BE2C (cell line): Measurements from ENCODE around the gene MEF2A.

Experiments
- DNase-seq: peaks from one replicate; pipeline ENCODE4 v3.0.0-alpha.2; 2020
- H3K27me3 ChIP-seq: fragments of 250-450 bp; sonication (Bioruptor Pico); 2 replicates; pipeline ENCODE4 v1.5.1; 2020; ENCODE audit warnings: mild to moderate bottlenecking
- H3K36me3 ChIP-seq: fragments of 250-450 bp; sonication (Bioruptor Pico); 2 replicates; pipeline ENCODE4 v1.5.1; 2020; ENCODE audit warnings: mild to moderate bottlenecking
- H3K4me1 ChIP-seq: fragments of 250-450 bp; sonication (Bioruptor Pico); 2 replicates; pipeline ENCODE4 v1.5.1; 2020
- H3K4me3 ChIP-seq: 2 replicates; pipeline ENCODE4 v1.5.1; 2011; ENCODE audit warnings: low read depth, low read length
- H3K9me3 ChIP-seq: fragments of 250-450 bp; sonication (Bioruptor Pico); 2 replicates; pipeline ENCODE4 v1.5.1; 2020
- TF ChIP-seq, protein P1 (sequence below): IDR thresholded peaks from 2 replicates; pipeline ENCODE4 v1.5.1; 2012; ENCODE audit warnings: mild to moderate bottlenecking, low read depth, low read length

The MEF2A gene

DNA sequence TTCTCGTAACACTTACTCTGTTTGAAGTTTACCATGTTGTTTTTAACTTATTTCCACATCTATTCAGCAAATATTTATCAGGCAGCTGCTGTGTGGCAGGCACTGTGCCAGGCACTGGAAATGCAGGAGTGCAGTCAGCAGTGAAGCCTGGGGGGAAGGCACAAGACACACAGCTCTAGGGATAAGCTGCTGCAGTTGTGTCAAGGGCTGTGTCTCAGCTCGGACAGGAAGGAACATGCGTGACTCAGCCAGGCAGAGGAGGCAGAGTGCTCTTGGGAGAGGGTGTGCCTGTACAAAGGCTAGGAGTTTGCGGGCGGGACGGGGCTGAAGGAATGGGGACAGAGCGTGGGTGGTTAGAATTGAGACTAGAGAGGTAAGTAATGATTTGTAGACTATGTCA, 142.8 kb downstream of the MEF2A start:
- no peaks in the 10 kb centered on the region for H3K27me3 ChIP-seq
- TF ChIP-seq, protein P1, sequence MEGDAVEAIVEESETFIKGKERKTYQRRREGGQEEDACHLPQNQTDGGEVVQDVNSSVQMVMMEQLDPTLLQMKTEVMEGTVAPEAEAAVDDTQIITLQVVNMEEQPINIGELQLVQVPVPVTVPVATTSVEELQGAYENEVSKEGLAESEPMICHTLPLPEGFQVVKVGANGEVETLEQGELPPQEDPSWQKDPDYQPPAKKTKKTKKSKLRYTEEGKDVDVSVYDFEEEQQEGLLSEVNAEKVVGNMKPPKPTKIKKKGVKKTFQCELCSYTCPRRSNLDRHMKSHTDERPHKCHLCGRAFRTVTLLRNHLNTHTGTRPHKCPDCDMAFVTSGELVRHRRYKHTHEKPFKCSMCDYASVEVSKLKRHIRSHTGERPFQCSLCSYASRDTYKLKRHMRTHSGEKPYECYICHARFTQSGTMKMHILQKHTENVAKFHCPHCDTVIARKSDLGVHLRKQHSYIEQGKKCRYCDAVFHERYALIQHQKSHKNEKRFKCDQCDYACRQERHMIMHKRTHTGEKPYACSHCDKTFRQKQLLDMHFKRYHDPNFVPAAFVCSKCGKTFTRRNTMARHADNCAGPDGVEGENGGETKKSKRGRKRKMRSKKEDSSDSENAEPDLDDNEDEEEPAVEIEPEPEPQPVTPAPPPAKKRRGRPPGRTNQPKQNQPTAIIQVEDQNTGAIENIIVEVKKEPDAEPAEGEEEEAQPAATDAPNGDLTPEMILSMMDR, result no peak
- peak; percentile 31 for DNase-seq
- H3K4me3 ChIP-seq, result no peak overlapping the region
- H3K4me1 ChIP-seq, result peaks cover 2% of the 10 kb centered on the region; the same call in 1 of the 2 replicates
- no peaks in the 10 kb centered on the region for H3K9me3 ChIP-seq
- H3K36me3 ChIP-seq, result peaks cover 13% of the 10 kb centered on the region

- Histone ChIP-seq H3K9me3 (no peaks in the 10 kb centered on the region), H3K27me3 (no peaks in the 10 kb centered on the region), H3K4me1 (no peaks in the 10 kb centered on the region; the same call in 1 of the 2 replicates), H3K36me3 (peaks cover 13% of the 10 kb centered on the region), H3K4me3 (no peak overlapping the region)
- TF ChIP-seq, protein P1, result no peak
- DNase-seq, result no peak
These were observed 143.6 kb downstream of the MEF2A start for GRCh38 chr15:99709243-99709986.

GRCh38 chr15:99711625-99712024, 145.8 kb downstream of the MEF2A start:
- no peaks in the 10 kb centered on the region for H3K9me3 ChIP-seq
- H3K36me3 ChIP-seq, result peaks cover 18% of the 10 kb centered on the region
- no peaks in the 10 kb centered on the region; the same call in 1 of the 2 replicates for H3K4me1 ChIP-seq
- H3K27me3 ChIP-seq, result no peaks in the 10 kb centered on the region
- TF ChIP-seq, protein P1, result no peak
- DNase-seq, result no peak
- no peak overlapping the region for H3K4me3 ChIP-seq

- DNase-seq, result no peak
- H3K27me3 ChIP-seq, result no peaks in the 10 kb centered on the region
- TF ChIP-seq, protein P1, result no peak
- no peaks in the 10 kb centered on the region; the same call in 1 of the 2 replicates for H3K4me1 ChIP-seq
- H3K36me3 ChIP-seq, result peaks cover 18% of the 10 kb centered on the region
- no peaks in the 10 kb centered on the region for H3K9me3 ChIP-seq
- no peak overlapping the region for H3K4me3 ChIP-seq
These were observed 146.6 kb downstream of the MEF2A start for GRCh38 chr15:99712415-99712814.

DNA sequence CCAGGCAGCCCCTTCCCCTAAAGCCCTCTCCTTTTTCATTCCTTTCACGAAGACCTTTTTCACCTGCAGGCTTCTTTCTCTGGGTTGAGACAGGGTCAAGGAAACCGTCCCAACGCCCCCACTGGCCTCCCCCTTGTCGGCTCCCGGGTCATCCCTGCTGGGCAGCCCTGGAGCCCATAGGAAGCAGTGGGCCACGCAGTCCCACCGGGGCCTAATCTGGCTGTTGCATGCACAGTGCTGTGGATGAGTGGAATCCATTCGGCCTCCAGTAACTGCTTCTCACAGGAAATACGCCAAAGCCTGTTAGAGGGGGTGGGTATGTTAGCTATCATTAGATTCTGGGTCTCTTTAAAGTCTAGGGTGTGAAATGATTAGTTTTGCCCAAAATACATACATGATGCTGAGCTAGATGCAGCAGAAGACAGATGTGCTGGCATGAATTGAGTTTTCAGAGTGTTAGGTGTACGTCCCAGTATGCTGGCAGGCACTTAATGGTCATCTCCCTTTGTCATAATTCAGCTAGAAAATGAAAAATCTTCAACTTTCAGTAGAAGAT, 150.8 kb downstream of the MEF2A start:
- Histone ChIP-seq H3K4me3 (no peak overlapping the region), H3K4me1 (no peaks in the 10 kb centered on the region), H3K9me3 (no peaks in the 10 kb centered on the region), H3K27me3 (no peaks in the 10 kb centered on the region), H3K36me3 (peaks cover 16% of the 10 kb centered on the region)
- TF ChIP-seq, protein P1, result no peak
- no peak for DNase-seq
